HEK293 (cell line): ENCODE measurements around the gene DNAJB6.

ENCODE experiments used
- CTCF ChIA-PET: fragments of 350-600 bp; formaldehyde crosslinking; extraction: SDS; loops from one replicate; lab custom pipeline; 2021; ENCODE audit warnings: antibody characterized with exemption; lab: Yijun Ruan, JAX
- POLR2A ChIA-PET: fragments of 300-600 bp; formaldehyde crosslinking; extraction: SDS; loops from one replicate; lab custom pipeline; 2020; ENCODE audit warnings: antibody characterized with exemption, inconsistent platforms; lab: Yijun Ruan, JAX
- H3K27ac ChIP-seq: fragments of 200-500 bp; sonication (Bioruptor generic); 2 replicates; pipeline ENCODE4 v1.5.1; 2014; ENCODE audit warnings: low read depth, low read length, control low read depth, inconsistent platforms; ENCODE audit errors: extremely low read depth
- H3K36me3 ChIP-seq, 2 experiments: fragments of 200-500 bp in 1 of 2; sonication (Bioruptor generic) in 1 of 2; 1 replicate in 1 of 2; 2 replicates in 1 of 2; pipeline ENCODE4 v1.5.1; 2014 to 2017; ENCODE audit warnings: inconsistent platforms in 2 of 2, low read length in 2 of 2; ENCODE audit not compliant: control insufficient read depth in 2 of 2, insufficient read depth in 1 of 2
- H3K4me1 ChIP-seq: fragments of 200-500 bp; sonication (Bioruptor generic); 2 replicates; pipeline ENCODE4 v1.5.1; 2014; ENCODE audit warnings: mild to moderate bottlenecking, low read length, inconsistent platforms; ENCODE audit not compliant: control insufficient read depth, insufficient read depth
- H3K4me3 ChIP-seq: 2 replicates; pipeline ENCODE4 v1.5.1; 2011; ENCODE audit warnings: low read depth, mild to moderate bottlenecking, control low read depth, low read length, moderate library complexity
- H3K9me3 ChIP-seq: fragments of 200-500 bp; sonication (Bioruptor generic); 2 replicates; pipeline ENCODE4 v1.5.1; 2014; ENCODE audit warnings: low read depth, low read length, inconsistent platforms; ENCODE audit not compliant: control insufficient read depth, insufficient read depth
- ATF2 ChIP-seq: fragments of 450-650 bp; formaldehyde crosslinking; IDR thresholded peaks from 2 replicates; pipeline ENCODE4 v1.5.1; 2016; ENCODE audit warnings: missing biosample characterization, missing genetic modification characterization, low read depth
- CTCF ChIP-seq: fragments of 450-650 bp; formaldehyde crosslinking; IDR thresholded peaks from 2 replicates; pipeline ENCODE4 v1.5.1; 2016; ENCODE audit warnings: missing biosample characterization, missing genetic modification characterization
- ELK4 ChIP-seq: IDR thresholded peaks from 2 replicates; pipeline ENCODE4 v1.6.1; 2011; ENCODE audit warnings: mild to moderate bottlenecking, low read depth, low read length, borderline replicate concordance
- GFI1B ChIP-seq: fragments of 450-650 bp; formaldehyde crosslinking; IDR thresholded peaks from 2 replicates; pipeline ENCODE4 v1.5.1; 2016; ENCODE audit warnings: missing biosample characterization, missing genetic modification characterization
- GLIS1 ChIP-seq: fragments of 450-650 bp; formaldehyde crosslinking; IDR thresholded peaks from 2 replicates; pipeline ENCODE4 v1.5.1; 2016; ENCODE audit warnings: missing biosample characterization, missing genetic modification characterization
- YY2 ChIP-seq: fragments of 450-650 bp; formaldehyde crosslinking; IDR thresholded peaks from 2 replicates; pipeline ENCODE4 v1.5.1; 2016; ENCODE audit warnings: missing biosample characterization, missing genetic modification characterization
- ZBTB20 ChIP-seq: fragments of 450-650 bp; formaldehyde crosslinking; IDR thresholded peaks from 2 replicates; pipeline ENCODE4 v1.5.1; 2016; ENCODE audit warnings: missing biosample characterization, missing genetic modification characterization
- ZBTB6 ChIP-seq: fragments of 450-650 bp; formaldehyde crosslinking; IDR thresholded peaks from 2 replicates; pipeline ENCODE4 v1.5.1; 2017; ENCODE audit warnings: missing biosample characterization, missing genetic modification characterization
- ZNF146 ChIP-seq: fragments of 450-650 bp; formaldehyde crosslinking; IDR thresholded peaks from 2 replicates; pipeline ENCODE4 v1.5.1; 2016; ENCODE audit warnings: missing biosample characterization, missing genetic modification characterization
- ZNF24 ChIP-seq: fragments of 450-650 bp; formaldehyde crosslinking; IDR thresholded peaks from 2 replicates; pipeline ENCODE4 v1.5.1; 2016; ENCODE audit warnings: missing biosample characterization, missing genetic modification characterization
- ZNF292 ChIP-seq: fragments of 450-650 bp; formaldehyde crosslinking; IDR thresholded peaks from 2 replicates; pipeline ENCODE4 v1.5.1; 2016; ENCODE audit warnings: low read depth, missing biosample characterization, missing genetic modification characterization, borderline replicate concordance
- ZNF302 ChIP-seq: fragments of 450-650 bp; formaldehyde crosslinking; IDR thresholded peaks from 2 replicates; pipeline ENCODE4 v1.5.1; 2016; ENCODE audit warnings: missing biosample characterization, missing genetic modification characterization, low read depth
- ZNF398 ChIP-seq: fragments of 450-650 bp; formaldehyde crosslinking; IDR thresholded peaks from 2 replicates; pipeline ENCODE4 v1.5.1; 2017; ENCODE audit warnings: missing biosample characterization, missing genetic modification characterization
- ZNF488 ChIP-seq: fragments of 450-650 bp; formaldehyde crosslinking; IDR thresholded peaks from 2 replicates; pipeline ENCODE4 v1.5.1; 2016; ENCODE audit warnings: missing biosample characterization, missing genetic modification characterization
- ZNF585B ChIP-seq: fragments of 450-650 bp; formaldehyde crosslinking; IDR thresholded peaks from 2 replicates; pipeline ENCODE4 v1.5.1; 2016; ENCODE audit warnings: missing biosample characterization, missing genetic modification characterization
- ZNF843 ChIP-seq: fragments of 450-650 bp; formaldehyde crosslinking; IDR thresholded peaks from 2 replicates; pipeline ENCODE4 v1.5.1; 2016; ENCODE audit warnings: missing biosample characterization, missing genetic modification characterization
- ZSCAN30 ChIP-seq: fragments of 450-650 bp; IDR thresholded peaks from 2 replicates; pipeline ENCODE4 v1.5.1; 2018; ENCODE audit warnings: missing biosample characterization, mild to moderate bottlenecking, missing genetic modification characterization, moderate library complexity

Gene DNAJB6

GRCh38 chr7:157438121-157439025, 101.6 kb downstream of the DNAJB6 start:
- ChIA-PET POLR2A (no interaction called here), CTCF (no interaction called here)
- Histone ChIP-seq H3K4me1 (no peaks in the 10 kb centered on the region), H3K36me3 (no peaks in the 10 kb centered on the region), H3K4me3 (no peak overlapping the region), H3K9me3 (no peaks in the 10 kb centered on the region), H3K27ac (no peak overlapping the region)
- TF ChIP-seq GLIS1 (tag by site-specific recombination) (peak; percentile 52), ZNF488 (no peak), ZNF398 (tag by site-specific recombination) (peak; percentile 50)

GRCh38 chr7:157439149-157439548, 102.3 kb downstream of the DNAJB6 start:
- H3K4me1 ChIP-seq, result no peaks in the 10 kb centered on the region
- ChIA-PET CTCF (no interaction called here), POLR2A (no interaction called here)
- no peak overlapping the region for H3K27ac ChIP-seq
- no peaks in the 10 kb centered on the region for H3K36me3 ChIP-seq
- TF ChIP-seq ZSCAN30 (tag by site-specific recombination) (no peak), ZBTB6 (peak; percentile 5; the same call in 1 of the 2 replicates)
- H3K9me3 ChIP-seq, result no peaks in the 10 kb centered on the region
- H3K4me3 ChIP-seq, result no peak overlapping the region

GRCh38 chr7:157439761-157440160, 103.0 kb downstream of the DNAJB6 start:
- H3K9me3 ChIP-seq, result no peaks in the 10 kb centered on the region
- TF ChIP-seq ATF2 (tag by site-specific recombination), result no peak
- TF ChIP-seq ZBTB20 (tag by site-specific recombination), result no peak
- TF ChIP-seq ZNF24 (tag by site-specific recombination), result no peak
- TF ChIP-seq ZNF843, result no peak
- TF ChIP-seq GFI1B, result no peak
- TF ChIP-seq ZNF146 (tag by site-specific recombination), result no peak
- TF ChIP-seq ZNF585B (tag by site-specific recombination), result no peak
- no peak for TF ChIP-seq ZNF302
- no peak for TF ChIP-seq ELK4
- no peak for TF ChIP-seq ZNF292 (tag by site-specific recombination)
- TF ChIP-seq YY2 (tag by site-specific recombination), result no peak
- TF ChIP-seq CTCF (tag by site-specific recombination), result no peak
- ChIA-PET CTCF (no interaction called here), POLR2A (no interaction called here)
- no peak overlapping the region for H3K27ac ChIP-seq
- H3K4me1 ChIP-seq, result no peaks in the 10 kb centered on the region
- no peaks in the 10 kb centered on the region for H3K36me3 ChIP-seq
- H3K4me3 ChIP-seq, result no peak overlapping the region
